NAMALWA (cell line): ENCODE measurements around the gene CCDC78.

Experiments used
- DNase-seq: peaks from one replicate; pipeline ENCODE4 v3.0.0-alpha.2; 2015; ENCODE audit warnings: low spot score

The CCDC78 gene

DNA sequence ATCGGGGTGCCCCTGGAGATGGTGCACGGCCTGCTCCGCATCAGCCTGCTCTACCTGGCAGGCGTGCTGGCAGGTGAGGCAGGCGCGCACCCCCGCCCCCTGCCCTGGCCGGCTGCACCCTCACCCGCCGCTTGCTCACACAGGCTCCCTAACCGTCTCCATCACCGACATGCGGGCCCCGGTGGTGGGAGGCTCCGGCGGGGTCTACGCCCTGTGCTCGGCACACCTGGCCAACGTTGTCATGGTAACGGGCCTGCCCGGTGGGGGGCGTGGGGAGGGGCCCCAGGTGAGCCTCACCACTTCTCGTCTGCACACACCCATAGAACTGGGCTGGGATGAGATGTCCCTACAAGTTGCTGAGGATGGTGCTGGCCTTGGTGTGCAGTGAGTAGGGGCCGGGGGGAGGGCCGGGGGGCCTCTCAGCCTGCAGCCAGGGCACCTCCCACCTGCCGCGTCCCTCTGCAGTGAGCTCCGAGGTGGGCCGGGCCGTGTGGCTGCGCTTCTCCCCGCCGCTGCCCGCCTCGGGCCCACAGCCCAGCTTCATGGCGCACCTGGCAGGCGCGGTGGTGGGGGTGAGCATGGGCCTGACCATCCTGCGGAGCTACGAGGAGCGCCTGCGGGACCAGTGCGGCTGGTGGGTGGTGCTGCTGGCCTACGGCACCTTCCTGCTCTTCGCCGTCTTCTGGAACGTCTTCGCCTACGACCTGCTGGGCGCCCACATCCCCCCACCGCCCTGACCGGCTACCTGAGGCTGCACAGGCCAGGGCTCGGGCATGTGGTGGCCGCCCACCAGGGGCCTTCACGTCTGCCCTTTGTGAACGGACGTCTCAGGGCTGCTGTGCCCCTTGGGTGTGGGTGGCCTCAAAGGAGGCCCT, 48.7 kb downstream of the CCDC78 start:
- no peak for DNase-seq

GRCh38 chr16:676913-677312, 49.3 kb downstream of the CCDC78 start:
- DNase-seq, result no peak

DNA sequence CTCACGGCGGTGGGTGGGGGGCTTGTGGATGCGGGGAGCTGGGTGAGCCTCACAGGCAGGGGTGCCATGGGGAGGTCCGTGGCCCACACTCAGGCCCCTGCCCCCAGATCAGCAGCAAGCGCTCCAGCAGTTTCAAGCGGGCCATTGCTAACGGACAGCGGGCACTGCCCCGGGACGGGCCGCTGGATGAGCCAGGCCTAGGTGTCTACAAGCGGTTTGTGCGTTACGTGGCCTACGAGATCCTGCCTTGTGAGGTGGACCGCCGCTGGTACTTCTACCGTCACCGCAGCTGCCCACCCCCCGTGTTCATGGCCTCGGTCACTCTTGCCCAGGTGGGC, 49.7 kb downstream of the CCDC78 start:
- DNase-seq, result no peak

- no peak for DNase-seq
Measured at GRCh38 chr16:675884-676564, 50.2 kb downstream of the CCDC78 start.

GRCh38 chr16:674968-675883, 51.0 kb downstream of the CCDC78 start, which contains the start of gene RHBDL1:
RHBDL1 (plus strand) TSS chr16:675671; CDS start chr16:675791, 120 bp downstream.
- no peak for DNase-seq

GRCh38 chr16:674214-674881, 51.9 kb downstream of the CCDC78 start:
- DNase-seq, result no peak

- no peak for DNase-seq
Measured at GRCh38 chr16:673399-673991, 52.7 kb downstream of the CCDC78 start.

DNA sequence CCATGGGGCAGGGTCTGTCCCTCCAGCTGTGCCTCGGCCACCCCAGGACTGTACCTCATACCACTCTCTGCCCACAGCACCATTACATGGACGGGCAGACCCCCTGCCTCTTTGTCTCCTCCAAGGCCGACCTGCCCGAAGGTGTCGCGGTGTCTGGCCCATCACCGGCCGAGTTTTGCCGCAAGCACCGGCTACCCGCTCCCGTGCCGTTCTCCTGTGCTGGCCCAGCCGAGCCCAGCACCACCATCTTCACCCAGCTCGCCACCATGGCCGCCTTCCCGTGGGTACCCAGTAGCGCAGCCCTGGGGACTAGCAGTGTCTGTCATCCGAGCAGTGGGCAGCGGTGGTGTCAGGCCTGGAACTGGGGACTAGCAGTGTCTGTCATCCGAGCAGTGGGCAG, 53.4 kb downstream of the CCDC78 start:
- no peak for DNase-seq
